NOMO-1 (cell line): ENCODE measurements around the gene ST3GAL6.
"Not testable (repeated sequence)": the region's sequence is repeated elsewhere in the genome, so short reads cannot be mapped to it uniquely, and the experiment has no call there.

ENCODE experiments used
- DNase-seq, 2 experiments: peaks; one replicate each; lab custom pipeline; 2025; ENCODE audit not compliant: unreplicated experiment in 2 of 2; lab: John Stamatoyannopoulos, UW

The ST3GAL6 gene

DNA sequence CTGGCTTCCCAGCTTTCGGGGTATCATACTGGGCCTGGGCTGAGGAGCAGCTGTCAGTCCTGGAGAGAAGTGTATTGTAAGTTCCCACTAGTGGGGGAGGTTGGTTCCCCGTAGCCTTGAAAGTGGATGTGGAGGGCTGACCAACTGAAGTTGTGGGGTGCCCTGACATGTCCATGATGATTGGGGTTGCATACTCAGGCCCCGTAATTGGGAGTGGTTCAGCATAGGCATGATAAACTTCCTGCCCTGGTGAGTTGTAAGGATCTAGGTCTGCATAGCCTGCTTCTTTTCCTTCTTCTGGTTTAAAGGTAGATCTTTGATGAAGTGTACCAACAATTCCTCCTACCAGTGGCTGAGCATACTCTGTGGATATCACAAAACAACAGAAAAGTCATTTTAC is 36.3 kb downstream of the ST3GAL6 start:
- DNase-seq: no peak

DNA sequence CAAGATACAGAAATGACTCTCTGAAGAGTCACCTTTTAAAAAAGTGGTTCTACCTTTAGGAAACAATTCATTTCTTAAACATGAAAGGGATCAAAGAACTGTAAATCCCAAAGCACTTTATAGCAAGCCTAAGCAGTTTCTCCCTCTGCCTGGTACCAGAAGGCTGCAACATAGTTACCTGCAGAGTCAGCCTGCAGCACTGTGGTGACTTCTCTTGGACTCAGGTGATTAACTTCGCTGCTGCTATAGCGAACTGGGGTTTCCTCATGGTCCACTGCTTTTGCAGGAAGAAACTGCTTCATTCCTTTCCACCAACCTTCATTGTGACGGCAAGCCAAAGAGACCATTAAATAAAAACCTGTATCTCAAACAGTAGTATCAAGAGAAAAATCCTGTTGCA is 37.3 kb downstream of the ST3GAL6 start:
- DNase-seq: no peak

DNA sequence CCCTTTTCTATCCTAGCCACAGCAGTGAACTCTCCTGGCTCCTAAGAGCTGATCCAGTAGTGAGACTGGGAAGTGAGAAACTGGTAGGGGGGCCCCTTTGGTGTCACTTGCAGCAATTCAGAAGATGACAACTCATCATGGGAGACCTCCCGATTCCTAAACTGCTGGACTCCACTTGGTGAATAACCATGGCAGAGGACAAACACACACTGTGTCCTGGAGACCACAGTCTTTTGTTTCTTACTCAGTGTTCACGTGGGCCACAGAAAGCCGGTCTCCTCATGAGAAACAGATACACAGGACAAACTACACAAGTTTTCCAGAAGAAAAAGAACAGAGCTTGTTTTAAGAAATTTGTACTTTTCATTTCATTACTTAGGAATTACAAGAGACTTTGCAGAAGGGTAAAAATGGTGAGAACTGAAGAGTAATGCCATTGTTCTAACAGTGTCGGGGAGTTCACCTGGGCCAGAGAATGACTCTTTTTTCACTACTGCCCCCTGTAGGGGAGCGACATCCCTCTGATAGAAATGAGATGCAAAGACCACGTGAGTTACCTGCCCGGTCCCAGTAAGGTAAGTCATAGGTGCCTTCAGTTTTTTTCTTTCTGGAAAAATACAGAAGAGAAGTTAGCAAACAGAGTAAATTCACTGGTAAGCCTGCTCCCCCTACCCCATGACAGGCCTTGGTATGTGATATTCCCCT is 38.1 kb downstream of the ST3GAL6 start:
- DNase-seq: no peak

DNA sequence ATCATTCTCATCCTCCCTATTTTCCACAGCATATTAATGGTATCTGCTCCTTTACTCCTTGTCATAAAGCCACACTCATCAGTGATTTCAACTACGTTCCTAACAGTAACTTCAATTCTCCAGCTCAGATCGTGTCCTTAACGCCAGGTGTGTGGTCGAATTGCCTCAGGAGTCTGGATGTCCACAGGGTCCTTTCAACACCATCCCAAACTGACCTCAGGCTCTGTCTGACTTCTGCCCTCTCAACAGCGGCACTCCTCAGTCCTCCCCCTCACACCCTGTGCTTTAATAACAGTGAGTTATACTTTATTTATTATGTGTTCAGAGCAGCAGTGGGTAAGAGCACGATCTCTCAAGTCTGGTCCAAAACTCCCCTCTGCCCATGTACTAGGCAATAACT is 42.4 kb downstream of the ST3GAL6 start:
- no peak for DNase-seq

DNA sequence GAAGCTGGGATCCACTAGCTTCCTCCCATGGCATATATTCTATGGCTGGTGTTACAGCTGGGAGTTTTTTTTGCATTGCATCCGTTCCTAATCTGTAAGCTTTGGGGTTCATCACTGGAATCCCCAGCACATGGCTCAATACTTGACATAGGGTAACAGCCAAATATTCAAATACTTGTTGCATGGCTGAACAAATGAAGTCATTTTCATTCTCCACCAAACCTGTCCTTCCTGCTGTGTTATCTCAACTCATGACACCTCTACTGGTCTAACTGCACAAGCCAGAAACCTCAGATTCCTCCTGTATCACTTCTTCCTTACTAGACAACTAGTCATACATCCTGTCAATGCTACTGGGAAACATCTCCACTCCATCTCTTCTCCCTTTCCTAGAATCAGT is 43.4 kb downstream of the ST3GAL6 start:
- no peak for DNase-seq

DNA sequence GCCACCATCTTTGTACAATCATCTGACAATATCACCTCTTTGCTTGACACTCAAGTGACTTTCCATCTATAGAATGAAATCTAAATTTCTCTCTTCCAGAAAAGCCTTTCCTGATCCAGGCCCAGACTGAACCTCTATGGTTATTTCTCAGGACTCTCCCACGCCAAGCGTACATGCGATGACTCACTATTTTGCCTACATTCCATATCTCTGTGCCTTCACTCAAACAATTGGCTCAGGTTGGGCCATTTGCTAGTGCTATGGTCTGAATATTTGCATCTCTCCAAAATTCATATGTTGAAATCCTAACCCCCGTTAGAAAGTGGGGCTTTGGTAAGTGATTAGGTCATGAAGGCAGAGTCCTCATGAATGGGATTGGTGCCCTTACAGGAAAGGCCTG is 43.9 kb downstream of the ST3GAL6 start:
- DNase-seq: no peak

DNA sequence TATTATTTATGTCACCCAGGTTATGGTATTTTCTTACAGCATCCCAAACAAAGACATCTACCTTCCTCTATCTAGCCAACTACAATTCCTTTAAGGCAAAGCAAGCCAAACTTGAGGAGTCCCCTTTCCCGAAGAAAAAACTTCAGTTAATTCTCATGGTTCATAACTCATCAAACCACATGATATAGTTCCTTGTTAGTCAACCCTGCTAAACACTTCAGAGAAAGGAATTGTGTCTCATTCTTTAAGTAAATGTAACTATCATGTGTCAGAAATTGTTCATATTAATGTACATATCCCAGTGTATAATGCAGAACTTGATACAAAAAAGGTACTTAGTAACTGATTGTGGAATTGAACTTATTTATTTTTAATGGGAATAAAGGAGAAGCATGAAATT is 44.4 kb downstream of the ST3GAL6 start:
- no peak for DNase-seq

DNA sequence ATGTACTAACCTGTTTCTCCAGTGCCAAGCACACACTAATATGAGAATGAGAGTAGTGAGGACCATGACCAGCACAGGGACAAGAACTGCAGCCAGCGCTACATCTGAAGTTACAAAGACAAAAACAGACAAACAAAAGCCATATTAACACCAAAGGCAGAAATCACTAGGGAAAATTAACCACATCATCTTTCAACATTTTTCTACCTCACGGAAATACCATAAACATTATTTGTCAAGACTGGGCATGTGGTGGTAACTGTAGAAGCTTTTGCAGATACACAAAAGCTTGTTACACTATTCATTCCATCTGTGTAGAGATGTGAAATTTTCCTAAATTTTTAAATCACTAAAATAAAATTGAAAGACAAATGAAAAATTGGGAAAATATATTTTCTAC is 44.9 kb downstream of the ST3GAL6 start:
- DNase-seq: no peak

DNA sequence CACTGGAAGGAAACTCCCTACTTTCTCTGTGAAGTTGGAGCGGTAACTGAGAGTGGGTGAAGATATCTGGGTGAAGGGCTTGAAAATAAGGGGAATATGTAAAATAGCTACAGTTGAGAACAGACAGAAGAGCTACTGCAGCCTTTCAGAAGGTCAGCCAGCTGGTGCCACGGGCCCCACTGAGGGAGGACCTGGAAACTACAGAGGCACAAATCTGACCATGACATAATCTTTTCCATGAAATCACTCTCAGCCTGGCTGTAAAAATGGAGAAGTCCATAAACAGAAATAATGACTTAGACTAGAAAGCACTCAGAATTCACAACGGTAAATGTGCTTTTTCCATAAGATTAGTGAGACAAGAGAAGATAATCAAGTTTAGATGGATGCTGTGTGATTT is 46.4 kb downstream of the ST3GAL6 start:
- DNase-seq: peak in 1 of 2 experiments; percentile 25

DNA sequence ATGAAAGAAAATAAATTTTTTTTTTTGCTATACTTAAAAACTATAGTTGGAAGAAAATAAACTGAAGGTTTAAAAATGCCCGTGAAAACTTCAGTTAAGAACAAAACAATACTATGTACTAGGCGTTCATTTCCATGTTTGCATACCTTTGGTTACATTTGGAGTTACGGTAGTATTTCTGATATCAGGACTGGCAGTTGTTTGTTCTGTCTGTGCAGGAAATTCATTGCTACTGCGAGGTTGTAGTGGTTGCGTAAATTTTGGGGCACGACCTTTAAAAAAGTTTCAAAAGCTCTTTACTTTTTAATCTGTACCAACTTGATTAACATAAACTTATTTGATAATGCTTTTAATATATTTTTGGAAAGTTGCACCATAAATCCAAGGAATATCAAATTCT is 47.9 kb downstream of the ST3GAL6 start:
- peak in 1 of 2 experiments; percentile 5 for DNase-seq

DNA sequence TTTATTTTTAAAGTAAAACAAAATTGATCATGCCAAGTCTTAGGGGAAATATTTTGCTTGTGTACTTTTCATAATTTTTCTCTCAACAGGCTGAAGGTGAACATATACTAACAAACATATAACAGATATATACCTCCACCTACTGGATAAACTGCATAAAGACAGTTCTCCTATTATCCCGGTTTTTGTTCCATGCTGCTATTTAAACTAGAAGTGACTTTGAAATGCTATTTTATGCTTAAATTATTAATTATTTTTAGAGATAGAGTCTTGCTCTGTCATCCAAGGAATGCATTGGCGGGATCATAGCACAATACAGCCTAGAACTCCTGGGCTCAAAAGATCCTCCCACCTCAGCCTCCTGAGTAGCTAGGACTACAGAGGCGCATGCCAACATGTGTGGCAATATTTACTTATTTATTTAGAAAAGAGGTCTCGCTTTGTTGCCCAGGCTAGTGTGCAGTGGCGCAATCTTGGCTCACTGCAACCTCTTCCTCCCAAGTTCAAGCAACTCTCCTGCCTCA is 49.8 kb downstream of the ST3GAL6 start:
- peak in 1 of 2 experiments; percentile 65 for DNase-seq

DNA sequence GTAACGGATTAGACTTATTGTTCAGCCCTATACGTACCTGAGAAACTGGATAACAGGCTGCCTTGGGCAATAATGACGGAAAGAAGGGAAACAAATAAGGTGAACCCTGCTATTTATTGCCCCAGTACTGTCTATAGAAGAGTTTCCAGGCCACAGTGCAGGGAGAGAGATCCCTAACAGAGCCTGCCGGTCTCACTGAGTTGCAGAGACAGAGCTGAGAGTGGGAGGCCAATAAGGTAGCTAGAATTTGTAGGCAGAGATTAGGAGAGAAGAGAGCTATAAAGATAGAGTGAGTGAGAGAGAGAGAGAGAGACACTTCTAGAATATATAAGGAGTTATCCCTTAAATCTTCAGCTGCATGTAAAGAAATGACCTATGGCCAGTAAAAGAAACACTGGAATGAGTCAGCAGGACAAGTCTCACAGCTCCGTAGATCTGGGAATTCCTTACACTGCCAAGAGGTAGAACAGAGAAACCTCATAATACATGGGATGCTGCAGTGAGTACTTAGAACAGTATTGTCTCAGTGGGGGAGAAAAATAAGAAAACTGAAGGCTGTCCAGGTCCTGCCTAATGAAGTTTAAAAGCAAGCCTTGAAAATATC is 51.8 kb downstream of the ST3GAL6 start:
- DNase-seq: no peak

DNA sequence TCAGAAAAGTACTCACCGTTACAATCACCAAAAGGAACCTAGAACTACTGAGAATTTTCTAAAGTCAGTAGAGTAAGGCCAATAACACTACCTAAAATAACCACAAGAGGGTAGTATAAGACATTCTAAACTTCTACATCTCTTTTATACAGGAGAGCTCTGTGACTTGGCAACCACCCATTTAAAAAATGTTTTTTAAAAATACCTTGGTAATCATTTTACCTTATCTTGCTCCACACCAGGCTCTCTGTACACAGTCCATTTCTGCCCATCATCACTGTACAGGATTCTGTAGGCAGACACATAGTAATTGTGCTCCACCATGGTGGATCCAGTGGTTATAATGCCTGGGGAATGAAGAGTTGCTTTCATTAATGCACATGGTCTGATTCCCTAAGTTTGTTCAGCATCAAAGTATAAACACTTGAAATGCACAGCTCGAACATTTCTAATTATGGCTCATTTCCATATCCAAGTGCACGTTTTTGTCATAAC is 54.5 kb downstream of the ST3GAL6 start:
- DNase-seq: peak; percentile 3 to 48

DNA sequence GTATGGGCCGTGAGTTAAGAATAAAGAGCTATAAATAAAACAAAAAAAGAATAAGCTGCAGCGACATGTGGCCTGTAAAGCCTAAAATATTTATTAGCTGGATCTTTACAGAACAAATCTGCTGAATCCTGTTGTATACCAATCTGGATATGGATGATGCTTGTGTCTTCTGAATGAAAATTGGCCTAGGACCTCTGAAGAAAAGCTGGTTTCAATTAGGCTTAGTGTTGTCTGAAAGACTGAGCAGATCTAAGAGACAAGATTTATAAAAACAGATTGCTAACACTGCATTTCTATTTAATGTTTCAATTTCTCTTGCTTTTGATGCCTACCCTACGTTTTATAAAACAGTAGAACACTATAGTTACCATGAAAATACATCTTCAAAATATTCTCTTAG is 57.9 kb downstream of the ST3GAL6 start:
- DNase-seq: no peak

DNA sequence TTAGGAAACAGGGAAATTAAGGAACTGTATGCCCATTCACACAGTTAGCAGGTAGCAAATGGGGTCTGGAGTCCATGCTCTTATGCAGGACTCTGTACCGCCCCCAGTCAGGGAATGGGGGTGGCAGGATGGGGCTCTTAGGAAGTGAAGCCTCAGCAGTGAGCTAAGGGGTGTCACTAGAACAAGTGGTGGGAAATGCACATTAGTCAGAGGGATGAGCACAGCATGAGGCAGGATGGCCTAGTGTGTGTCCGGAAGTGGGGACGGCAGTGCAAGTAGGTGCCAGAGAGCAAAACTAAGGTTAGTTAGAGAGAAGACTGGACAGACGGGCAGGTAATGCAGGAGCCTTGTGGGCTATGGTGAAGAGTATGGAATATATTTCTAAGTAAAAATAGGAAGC is 60.7 kb downstream of the ST3GAL6 start:
- no peak for DNase-seq

DNA sequence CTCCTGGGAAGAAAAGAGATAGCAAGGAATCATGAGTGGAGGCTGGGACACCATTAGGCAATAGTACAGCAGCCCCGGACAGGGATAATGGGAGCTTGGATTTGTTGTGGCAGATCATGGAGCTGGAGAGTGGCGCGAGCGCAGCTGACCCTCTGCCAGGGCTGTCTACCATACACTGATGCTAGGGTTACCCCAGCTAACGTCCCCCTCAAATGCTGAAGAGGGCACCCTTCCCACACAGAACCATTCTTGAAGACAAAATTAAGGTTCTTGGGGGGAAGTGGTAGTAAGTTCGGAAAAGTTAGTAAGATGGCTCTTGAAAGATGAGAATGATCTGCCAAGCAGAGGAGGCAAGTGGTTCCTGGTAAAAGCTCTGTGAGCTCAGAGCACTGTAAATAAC is 61.1 kb downstream of the ST3GAL6 start:
- DNase-seq: no peak

DNA sequence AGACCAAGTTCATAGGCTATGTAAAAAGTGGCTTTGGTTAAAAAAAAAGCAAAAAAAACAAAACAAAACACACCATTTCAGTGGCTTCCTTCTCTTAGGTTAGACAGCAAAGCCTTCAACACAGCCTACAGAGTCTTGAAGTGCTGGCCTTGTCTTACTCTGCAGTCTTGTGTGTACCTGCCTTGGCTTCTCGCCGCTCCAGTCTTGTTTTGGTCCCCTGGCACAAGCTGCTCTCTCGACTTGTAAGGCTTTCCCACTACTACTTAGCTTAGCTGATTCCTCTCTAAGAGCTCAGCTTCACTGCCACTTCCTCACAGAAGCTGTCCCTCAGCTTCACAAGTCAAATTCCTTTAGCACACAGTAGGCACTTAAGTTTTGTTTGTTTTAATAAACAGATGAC is 63.0 kb downstream of the ST3GAL6 start:
- no peak for DNase-seq

DNA sequence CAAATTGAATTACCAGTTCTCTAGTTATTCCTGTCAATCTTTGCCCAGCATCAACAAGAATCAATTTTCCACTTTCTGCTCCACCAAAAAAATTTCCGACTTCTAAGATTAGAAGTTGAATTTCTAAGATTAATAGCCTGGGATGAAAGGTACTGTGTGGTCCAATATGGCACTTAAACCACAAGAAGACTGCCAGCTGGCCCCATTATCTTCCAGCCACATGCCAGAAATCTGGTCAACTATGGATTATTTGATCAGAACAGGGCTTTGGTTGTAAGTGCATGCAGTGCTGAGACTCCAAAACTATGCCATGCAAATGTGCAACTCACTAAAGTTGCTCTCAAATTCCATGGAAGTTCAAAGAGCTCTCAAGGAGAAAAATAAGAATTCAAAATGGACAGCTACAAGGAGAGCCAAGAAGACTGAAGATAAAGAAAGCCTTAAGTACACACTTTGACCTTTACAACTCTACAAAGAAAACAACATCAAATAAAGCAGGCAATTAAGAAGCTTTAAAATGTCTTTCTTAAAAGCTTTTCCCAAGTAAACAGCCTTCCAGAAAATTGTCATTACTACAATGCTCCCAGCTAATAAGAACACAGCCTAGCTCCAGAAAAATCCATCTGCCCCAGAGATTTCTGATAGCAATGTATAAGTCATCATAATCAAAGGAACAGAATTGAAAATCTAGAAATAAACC is 64.2 kb downstream of the ST3GAL6 start:
- no peak for DNase-seq

DNA sequence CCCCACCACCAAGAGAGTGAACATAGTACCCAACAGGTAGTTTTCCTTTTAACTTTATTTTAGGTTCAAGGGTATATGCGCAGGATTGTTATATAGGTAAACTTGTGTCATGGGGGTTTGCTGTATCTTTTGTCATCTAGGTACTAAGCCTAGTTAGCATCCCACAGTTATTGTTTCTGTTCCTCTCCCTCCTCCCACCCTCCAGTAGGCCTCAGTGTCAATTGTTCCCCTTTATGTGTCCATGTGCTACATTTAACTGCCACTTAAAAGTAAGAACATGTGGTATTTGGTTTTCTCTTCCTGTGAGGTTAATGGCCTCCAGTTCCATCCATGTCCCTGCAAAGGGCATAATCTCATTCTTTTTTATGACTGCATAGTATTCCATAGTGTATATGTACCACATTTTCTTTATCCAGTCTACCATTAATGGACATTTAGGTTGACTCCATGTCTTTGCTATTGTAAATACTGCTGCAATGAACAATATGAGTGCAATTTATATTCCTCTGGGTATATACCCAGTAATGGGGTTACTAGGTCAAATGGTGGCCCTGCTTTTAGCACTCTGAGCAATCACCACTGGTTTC is 66.2 kb downstream of the ST3GAL6 start:
- no peak for DNase-seq

DNA sequence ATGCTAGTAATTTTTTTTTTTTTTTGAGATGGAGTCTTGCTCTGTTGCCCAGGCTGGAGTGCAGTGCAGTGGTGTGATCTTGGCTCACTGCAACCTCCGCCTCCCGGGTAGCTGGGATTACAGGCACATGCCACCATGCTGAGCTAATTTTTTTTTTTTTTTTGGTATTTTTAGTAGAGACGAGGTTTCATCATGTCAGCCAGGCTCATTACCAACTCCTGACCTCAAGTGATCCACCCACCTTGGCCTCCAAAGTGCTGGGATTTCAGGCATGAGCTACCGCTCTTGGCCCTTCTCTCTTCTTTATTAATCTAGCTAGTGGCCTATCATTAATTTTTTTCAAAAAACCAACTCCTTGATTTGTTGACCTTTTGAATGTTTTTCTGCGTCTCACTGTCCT is 67.9 kb downstream of the ST3GAL6 start:
- DNase-seq: not testable (repeated sequence)

DNA sequence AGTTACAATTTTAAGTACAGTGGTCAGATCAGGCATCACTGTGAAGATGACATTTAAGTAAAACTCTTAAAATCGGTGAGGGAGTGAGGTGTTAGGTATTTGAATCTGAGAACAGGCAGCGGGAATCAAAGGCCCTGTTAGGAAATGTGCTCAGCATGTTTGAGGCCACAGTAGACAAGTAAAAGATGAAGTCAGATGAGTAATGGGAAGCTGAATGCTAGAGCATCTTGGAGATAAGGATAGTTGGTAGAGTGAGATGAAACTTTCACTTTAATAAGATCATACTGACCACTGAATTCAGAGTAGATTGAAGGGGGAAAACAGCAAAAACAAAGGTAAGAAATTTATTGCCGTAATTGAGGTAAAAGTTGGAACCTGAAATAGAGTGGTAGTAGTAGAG is 76.7 kb downstream of the ST3GAL6 start:
- DNase-seq: no peak
